BLaER1 treated with 17β-estradiol and CSF1 and Interleukin-3, amounts not matched to agents 10 nM and 100 nM (cell line): Measurements from ENCODE around the gene COL2A1.

ENCODE experiments used
- H3K27ac ChIP-seq, 11 experiments: shearing (Covaris generic); formaldehyde crosslinking; 2 replicates each; pipeline ENCODE4 v1.8.1; 2022
- H3K27me3 ChIP-seq, 11 experiments: shearing (Covaris generic); formaldehyde crosslinking; 2 replicates each; pipeline ENCODE4 v1.8.1; 2022
- H3K36me3 ChIP-seq, 11 experiments: shearing (Covaris generic); formaldehyde crosslinking; 2 replicates each; pipeline ENCODE4 v1.8.1; 2022
- H3K4me1 ChIP-seq, 10 experiments: shearing (Covaris generic); formaldehyde crosslinking; 2 replicates each; pipeline ENCODE4 v1.8.1; 2022
- H3K4me2 ChIP-seq, 11 experiments: shearing (Covaris generic); formaldehyde crosslinking; 2 replicates each; pipeline ENCODE4 v1.8.1; 2022
- H3K4me3 ChIP-seq, 10 experiments: shearing (Covaris generic); formaldehyde crosslinking; 2 replicates each; pipeline ENCODE4 v1.8.1; 2022
- H3K9ac ChIP-seq, 11 experiments: shearing (Covaris generic); formaldehyde crosslinking; 2 replicates each; pipeline ENCODE4 v1.8.1; 2022
- H3K9me3 ChIP-seq, 11 experiments: shearing (Covaris generic); formaldehyde crosslinking; replicated peaks in 1 of 11; 2 replicates each; pipeline ENCODE4 v1.8.1; 2022
- H4K20me1 ChIP-seq, 11 experiments: shearing (Covaris generic); formaldehyde crosslinking; 2 replicates each; pipeline ENCODE4 v1.8.1; 2022
- Cebpa-rat ChIP-seq, 11 experiments: shearing (Covaris generic); IDR thresholded peaks; 2 replicates each; pipeline ENCODE4 v1.8.1; 2022

The COL2A1 gene

DNA sequence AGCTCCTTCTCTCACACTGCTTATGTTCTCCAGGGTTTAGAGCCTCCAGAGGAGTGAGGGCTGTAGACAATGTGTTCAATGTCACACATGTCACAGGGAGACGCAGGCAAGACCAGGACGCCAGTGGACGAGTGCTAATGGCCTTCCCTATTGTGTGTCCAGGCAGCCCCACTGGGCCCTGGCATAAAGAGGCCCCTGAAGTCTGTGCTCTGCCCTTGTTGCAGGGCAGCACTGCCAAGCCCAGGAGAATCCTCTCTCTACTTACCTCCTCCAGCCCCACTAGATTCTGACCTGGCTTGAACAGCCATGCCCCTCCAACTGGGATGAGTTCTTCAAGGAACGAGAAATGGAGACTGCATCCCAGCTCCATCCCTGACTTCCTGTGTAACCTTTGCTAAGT, 65.7 kb downstream of the COL2A1 start:
- peak overlapping the region in 9 of 11 experiments; percentile 40 to 78 (median 56); a peak in 17 of 22 replicates for H3K27ac ChIP-seq
- H4K20me1 ChIP-seq = peaks cover 0 to 9% (median 0%) of the 10 kb centered on the region in 11 experiments; a peak in 1 of 22 replicates
- no peaks in the 10 kb centered on the region for H3K36me3 ChIP-seq
- peaks cover 0 to 26% (median 0%) of the 10 kb centered on the region in 11 experiments; a peak in 7 of 22 replicates for H3K27me3 ChIP-seq
- no peaks in the 10 kb centered on the region for H3K9me3 ChIP-seq
- peak overlapping the region in 6 of 11 experiments; percentile 3 to 52 (median 38); a peak in 8 of 22 replicates for H3K9ac ChIP-seq
- H3K4me1 ChIP-seq = peaks cover 39 to 66% (median 60%) of the 10 kb centered on the region in 10 experiments
- peak overlapping the region; percentile 69 to 92 (median 81) for H3K4me2 ChIP-seq
- TF ChIP-seq Cebpa-rat (IDR thresholded peaks at IDR 0.05) = no peak
- H3K4me3 ChIP-seq = no peak overlapping the region

DNA sequence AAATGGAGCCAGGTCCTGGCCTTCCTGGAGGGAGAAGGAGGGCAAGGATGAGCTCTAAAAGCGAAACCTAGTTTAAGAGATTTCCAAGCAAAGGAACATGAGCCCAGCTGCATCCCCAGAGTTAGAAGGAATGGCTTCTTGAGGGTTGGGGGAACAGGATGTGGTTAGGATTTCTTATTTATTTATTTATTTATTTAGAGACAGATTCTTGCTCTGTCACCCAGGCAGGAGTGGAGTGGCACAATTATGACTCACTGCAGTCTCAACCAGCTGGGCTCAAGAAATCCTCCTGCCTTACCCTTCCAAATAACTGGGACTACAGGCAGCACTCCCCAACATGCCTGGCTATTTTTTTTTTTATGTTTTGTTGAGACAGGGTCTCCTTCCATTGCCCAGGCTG, 66.2 kb downstream of the COL2A1 start:
- no peak overlapping the region; a peak in 1 of 20 replicates for H3K4me3 ChIP-seq
- TF ChIP-seq Cebpa-rat (IDR thresholded peaks at IDR 0.05) = no peak
- H3K4me2 ChIP-seq = peak overlapping the region; percentile 69 to 92 (median 81)
- H3K9me3 ChIP-seq = no peaks in the 10 kb centered on the region
- H3K36me3 ChIP-seq = no peaks in the 10 kb centered on the region
- H3K4me1 ChIP-seq = peaks cover 39 to 61% (median 55%) of the 10 kb centered on the region in 10 experiments
- peaks cover 0 to 4% (median 0%) of the 10 kb centered on the region in 11 experiments; a peak in 1 of 22 replicates for H4K20me1 ChIP-seq
- H3K27me3 ChIP-seq = peaks cover 0 to 21% (median 0%) of the 10 kb centered on the region in 11 experiments; a peak in 7 of 22 replicates
- H3K9ac ChIP-seq = peak overlapping the region in 6 of 11 experiments; percentile 1 to 52 (median 38); a peak in 9 of 22 replicates
- peak overlapping the region in 9 of 11 experiments; percentile 40 to 78 (median 57); a peak in 17 of 22 replicates for H3K27ac ChIP-seq

DNA sequence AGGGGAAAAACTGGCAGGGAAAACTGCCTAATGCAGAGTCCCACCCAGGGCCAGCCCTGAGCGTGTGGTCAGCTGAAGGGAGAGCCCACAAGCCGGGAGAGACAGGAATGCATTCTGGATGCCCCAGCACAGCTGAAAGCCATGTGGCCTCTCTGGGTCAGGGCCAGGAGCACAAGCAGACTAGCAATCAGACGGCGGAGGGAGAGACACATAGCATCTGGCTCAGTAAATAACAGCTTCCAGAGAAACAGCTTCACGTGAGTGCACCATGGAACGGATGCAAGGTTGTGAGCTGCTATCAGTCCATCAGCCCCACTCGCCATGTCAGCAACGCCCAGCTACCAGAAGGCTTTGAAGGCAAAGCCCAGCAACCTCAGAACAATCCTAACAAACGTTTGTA, 69.1 kb downstream of the COL2A1 start:
- H4K20me1 ChIP-seq = no peaks in the 10 kb centered on the region; a peak in 1 of 22 replicates
- no peak overlapping the region for H3K4me2 ChIP-seq
- no peak for TF ChIP-seq Cebpa-rat (IDR thresholded peaks at IDR 0.05)
- no peak overlapping the region for H3K9ac ChIP-seq
- no peaks in the 10 kb centered on the region for H3K9me3 ChIP-seq
- no peak overlapping the region for H3K27ac ChIP-seq
- no peaks in the 10 kb centered on the region for H3K27me3 ChIP-seq
- H3K4me3 ChIP-seq = no peak overlapping the region
- no peaks in the 10 kb centered on the region for H3K36me3 ChIP-seq
- peaks cover 16 to 32% (median 28%) of the 10 kb centered on the region in 10 experiments for H3K4me1 ChIP-seq

DNA sequence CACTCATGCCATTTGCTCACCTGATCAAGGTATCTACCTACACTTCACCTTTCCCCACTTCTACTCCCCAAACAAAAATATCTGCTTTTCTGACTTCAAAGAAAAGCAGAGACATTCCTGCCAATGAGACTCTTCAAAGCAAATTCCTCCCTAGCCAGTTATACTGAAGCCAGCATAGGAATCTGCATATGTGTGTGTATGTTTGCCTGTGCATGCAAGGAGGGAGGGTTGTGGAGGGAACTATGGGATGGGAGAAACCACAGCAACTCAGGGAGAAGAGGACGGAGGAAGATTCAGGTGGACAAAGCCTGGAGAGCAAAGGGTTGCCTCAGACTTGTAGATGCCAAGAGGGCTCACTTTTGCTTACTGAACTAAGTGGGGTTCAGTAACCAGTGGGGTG, 73.1 kb downstream of the COL2A1 start:
- no peak overlapping the region for H3K27ac ChIP-seq
- TF ChIP-seq Cebpa-rat (IDR thresholded peaks at IDR 0.05) = no peak
- H3K27me3 ChIP-seq = no peaks in the 10 kb centered on the region

DNA sequence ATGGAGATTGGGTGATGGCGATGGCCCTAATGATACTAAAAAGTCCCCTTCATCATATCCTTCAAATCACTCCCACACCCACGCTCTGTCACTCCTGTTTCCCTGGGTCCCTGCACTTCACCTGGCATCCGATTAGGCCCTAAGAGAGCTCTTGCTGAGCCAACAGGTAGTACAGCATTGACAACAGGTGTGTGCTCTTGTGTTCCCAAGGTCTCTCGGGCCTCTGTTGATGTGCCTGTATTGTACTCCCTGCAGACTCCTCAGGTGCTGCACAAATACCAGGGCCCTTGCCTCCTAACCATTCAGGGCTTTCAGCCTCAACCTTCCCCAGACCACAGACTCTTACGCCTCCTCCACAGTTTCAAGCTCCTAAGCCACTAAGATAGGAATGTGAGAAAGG, 73.6 kb downstream of the COL2A1 start:
- H4K20me1 ChIP-seq = no peaks in the 10 kb centered on the region
- TF ChIP-seq Cebpa-rat (IDR thresholded peaks at IDR 0.05) = no peak
- no peak overlapping the region for H3K4me2 ChIP-seq
- H3K27me3 ChIP-seq = no peaks in the 10 kb centered on the region
- 0 out of 20 replicates have a peak, but pooled peaks cover 0 to 7% (median 0%) of the 10 kb centered on the region in 10 experiments for H3K4me1 ChIP-seq
- H3K4me3 ChIP-seq = no peak overlapping the region
- H3K9me3 ChIP-seq = peaks cover 0 to 10% (median 0%) of the 10 kb centered on the region in 11 experiments; a peak in 1 of 22 replicates
- no peak overlapping the region for H3K27ac ChIP-seq
- H3K9ac ChIP-seq = no peak overlapping the region
- no peaks in the 10 kb centered on the region for H3K36me3 ChIP-seq

More for the DNA sequence above, 73.1 kb downstream of the COL2A1 start:
- Histone ChIP-seq H4K20me1 (no peaks in the 10 kb centered on the region), H3K4me1 (0 out of 20 replicates have a peak, but pooled peaks cover 0 to 7% (median 0%) of the 10 kb centered on the region in 10 experiments), H3K4me2 (no peak overlapping the region), H3K9me3 (peaks cover 0 to 7% (median 0%) of the 10 kb centered on the region in 11 experiments; a peak in 1 of 22 replicates), H3K36me3 (no peaks in the 10 kb centered on the region), H3K9ac (no peak overlapping the region), H3K4me3 (no peak overlapping the region)

DNA sequence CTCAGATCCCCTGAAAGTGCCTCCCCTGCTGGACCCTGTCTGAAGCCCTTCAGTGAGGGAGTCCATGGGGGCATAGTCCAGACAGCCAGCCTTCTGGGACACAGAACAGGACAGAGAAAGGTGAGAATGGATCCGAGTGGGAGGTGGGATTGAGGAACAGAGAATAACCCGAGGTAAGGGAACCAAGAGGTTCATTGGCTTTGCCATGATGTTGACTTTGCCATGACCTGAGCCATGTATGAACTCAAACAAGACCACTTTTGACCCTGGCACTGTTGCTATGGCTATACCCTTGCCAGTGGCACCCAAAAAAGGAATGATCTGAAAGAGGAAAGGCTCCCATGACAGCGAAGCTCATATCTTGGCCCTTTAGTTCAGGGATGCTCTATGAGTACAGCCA, 76.9 kb downstream of the COL2A1 start:
- H3K36me3 ChIP-seq = no peaks in the 10 kb centered on the region
- 0 out of 20 replicates have a peak, but pooled peaks cover 0 to 7% (median 0%) of the 10 kb centered on the region in 10 experiments for H3K4me1 ChIP-seq
- H3K4me2 ChIP-seq = peak overlapping the region in 2 of 11 experiments; percentile 2 to 6; a peak in 1 of 22 replicates
- H3K9me3 ChIP-seq = peaks cover 0 to 10% (median 0%) of the 10 kb centered on the region in 11 experiments; a peak in 1 of 22 replicates
- H3K27ac ChIP-seq = no peak overlapping the region
- H3K27me3 ChIP-seq = no peaks in the 10 kb centered on the region
- no peak overlapping the region for H3K4me3 ChIP-seq
- no peak for TF ChIP-seq Cebpa-rat (IDR thresholded peaks at IDR 0.05)
- no peak overlapping the region for H3K9ac ChIP-seq
- no peaks in the 10 kb centered on the region for H4K20me1 ChIP-seq
